H9 (cell line): ENCODE results near the gene FRY. TPM values are rescaled to one million over a fixed set of nuclear protein-coding genes. Genes with fewer than 3 reads are reported as not detected.

ENCODE experiments used
- DNase-seq: peaks from one replicate; pipeline ENCODE4 v3.0.0-alpha.2; 2017
- H2AFZ ChIP-seq: one replicate; pipeline ENCODE4 v1.6.1; 2013; ENCODE audit warnings: mild to moderate bottlenecking, low read length, control low read depth, moderate library complexity
- H2AK5ac ChIP-seq: 2 replicates; pipeline ENCODE4 v1.6.1; 2013; ENCODE audit warnings: low read length, control low read depth, mixed read lengths; ENCODE audit not compliant: insufficient read length
- H2BK120ac ChIP-seq: one replicate; pipeline ENCODE4 v1.6.1; 2013; ENCODE audit warnings: low read depth, mild to moderate bottlenecking, low read length, control low read depth, inconsistent platforms; ENCODE audit not compliant: poor library complexity, severe bottlenecking
- H2BK12ac ChIP-seq: 2 replicates; pipeline ENCODE4 v1.6.1; 2013; ENCODE audit warnings: low read length, control low read depth, mixed read lengths, low read depth; ENCODE audit not compliant: insufficient read length
- H2BK15ac ChIP-seq: 2 replicates; pipeline ENCODE4 v1.6.1; 2013; ENCODE audit warnings: low read depth, low read length, control low read depth
- H2BK20ac ChIP-seq: one replicate; pipeline ENCODE4 v1.6.1; 2013; ENCODE audit warnings: low read depth, mild to moderate bottlenecking, low read length, control low read depth, inconsistent platforms; ENCODE audit not compliant: poor library complexity, severe bottlenecking
- H2BK5ac ChIP-seq: 2 replicates; pipeline ENCODE4 v1.6.1; 2013; ENCODE audit warnings: low read length, control low read depth, mixed read lengths; ENCODE audit not compliant: insufficient read length
- H3K14ac ChIP-seq: 2 replicates; pipeline ENCODE4 v1.6.1; 2013; ENCODE audit warnings: low read length, control low read depth; ENCODE audit not compliant: insufficient read depth
- H3K18ac ChIP-seq: 2 replicates; pipeline ENCODE4 v1.6.1; 2013; ENCODE audit warnings: low read depth, mild to moderate bottlenecking, mixed read lengths, low read length, control low read depth; ENCODE audit not compliant: insufficient read length
- H3K23ac ChIP-seq: 2 replicates; pipeline ENCODE4 v1.6.1; 2013; ENCODE audit warnings: low read length, control low read depth, mixed read lengths, low read depth; ENCODE audit not compliant: insufficient read length
- H3K23me2 ChIP-seq: 2 replicates; pipeline ENCODE4 v1.6.1; 2013; ENCODE audit warnings: low read depth, mild to moderate bottlenecking, mixed read lengths, low read length, control low read depth; ENCODE audit not compliant: insufficient read length, poor library complexity, severe bottlenecking
- H3K27ac ChIP-seq: 2 replicates; pipeline ENCODE4 v1.5.1; 2013; ENCODE audit warnings: low read length, control low read depth, mixed read lengths, low read depth; ENCODE audit not compliant: insufficient read length
- H3K27me3 ChIP-seq: 2 replicates; pipeline ENCODE4 v1.6.1; 2013; ENCODE audit warnings: low read length, control low read depth, inconsistent platforms; ENCODE audit not compliant: insufficient read depth
- H3K4ac ChIP-seq: 2 replicates; pipeline ENCODE4 v1.6.1; 2013; ENCODE audit warnings: low read depth, mild to moderate bottlenecking, control low read depth, inconsistent platforms, low read length, moderate library complexity
- H3K4me1 ChIP-seq: 2 replicates; pipeline ENCODE4 v1.6.1; 2013; ENCODE audit warnings: low read length, control low read depth, inconsistent platforms; ENCODE audit not compliant: insufficient read depth
- H3K4me2 ChIP-seq: 2 replicates; pipeline ENCODE4 v1.6.1; 2013; ENCODE audit warnings: low read length, control low read depth, mixed read lengths; ENCODE audit not compliant: insufficient read length, insufficient read depth
- H3K56ac ChIP-seq: 2 replicates; pipeline ENCODE4 v1.6.1; 2013; ENCODE audit warnings: low read depth, mild to moderate bottlenecking, mixed read lengths, low read length, control low read depth; ENCODE audit not compliant: insufficient read length
- H3K79me1 ChIP-seq: 2 replicates; pipeline ENCODE4 v1.6.1; 2013; ENCODE audit warnings: low read depth, mild to moderate bottlenecking, moderate library complexity, low read length, control low read depth, inconsistent platforms; ENCODE audit not compliant: insufficient read depth, poor library complexity, severe bottlenecking
- H3K79me2 ChIP-seq: 2 replicates; pipeline ENCODE4 v1.6.1; 2013; ENCODE audit warnings: low read length, control low read depth, inconsistent platforms; ENCODE audit not compliant: insufficient read depth
- H3K9ac ChIP-seq: 2 replicates; pipeline ENCODE4 v1.6.1; 2013; ENCODE audit warnings: low read length, control low read depth, mixed read lengths; ENCODE audit not compliant: insufficient read length; ENCODE audit errors: extremely low read depth
- H3K9me3 ChIP-seq: one replicate; pipeline ENCODE4 v1.6.1; 2013; ENCODE audit warnings: low read depth, low read length, inconsistent platforms; ENCODE audit not compliant: control insufficient read depth
- H3T11ph ChIP-seq: one replicate; pipeline ENCODE4 v1.6.1; 2013; ENCODE audit warnings: mild to moderate bottlenecking, low read length, control low read depth, inconsistent platforms
- H4K20me1 ChIP-seq: one replicate; pipeline ENCODE4 v1.6.1; 2013; ENCODE audit not compliant: control insufficient read depth, insufficient read length, insufficient read depth
- H4K5ac ChIP-seq: 2 replicates; pipeline ENCODE4 v1.6.1; 2013; ENCODE audit warnings: low read depth, mild to moderate bottlenecking, mixed read lengths, low read length, control low read depth; ENCODE audit not compliant: insufficient read length
- H4K8ac ChIP-seq: replicated peaks from 2 replicates; pipeline ENCODE4 v1.6.1; 2013; ENCODE audit warnings: low read length, control low read depth, mixed read lengths, low read depth; ENCODE audit not compliant: insufficient read length
- H4K91ac ChIP-seq: 2 replicates; pipeline ENCODE4 v1.6.1; 2013; ENCODE audit warnings: low read depth, mild to moderate bottlenecking, moderate library complexity, mixed read lengths, low read length, control low read depth; ENCODE audit not compliant: insufficient read length
- H3K27ac Mint-ChIP-seq, 3 experiments: 2 replicates in 2 of 3; 3 replicates in 1 of 3; pipeline ENCODE4 v1.8.0; 2020 to 2021; ENCODE audit warnings: mixed read lengths in 3 of 3, mild to moderate bottlenecking in 1 of 3, moderate library complexity in 1 of 3
- H3K27me3 Mint-ChIP-seq: 2 replicates; pipeline ENCODE4 v1.8.0; 2021; ENCODE audit warnings: low read depth, mild to moderate bottlenecking, moderate library complexity, mixed read lengths
- H3K36me3 Mint-ChIP-seq, 3 experiments: 2 replicates in 2 of 3; 3 replicates in 1 of 3; pipeline ENCODE4 v1.8.0; 2020 to 2021; ENCODE audit warnings: low read depth in 3 of 3, mixed read lengths in 3 of 3; ENCODE audit not compliant: insufficient read depth in 1 of 3
- H3K4me1 Mint-ChIP-seq, 2 experiments: 2 replicates each; pipeline ENCODE4 v1.8.0; 2020; ENCODE audit warnings: mixed read lengths in 2 of 2
- H3K4me3 Mint-ChIP-seq, 2 experiments: 2 replicates in 1 of 2; 3 replicates in 1 of 2; pipeline ENCODE4 v1.8.0; 2020 to 2021; ENCODE audit warnings: mild to moderate bottlenecking in 2 of 2, mixed read lengths in 2 of 2, moderate library complexity in 1 of 2
- H3K9me3 Mint-ChIP-seq, 2 experiments: 2 replicates in 1 of 2; 3 replicates in 1 of 2; pipeline ENCODE4 v1.8.0; 2020; ENCODE audit warnings: mild to moderate bottlenecking in 2 of 2, mixed read lengths in 2 of 2, moderate library complexity in 1 of 2
- WGBS: extraction: QIAGEN DNeasy Blood & Tissue Kit; methylation state at CpG from one replicate; pipeline ENCODE4 v1.1.7; 2013; ENCODE audit warnings: missing lambda C conversion rate, low lambda C conversion rate, mixed read lengths; ENCODE audit not compliant: insufficient read length; ENCODE audit errors: extremely low coverage; 5-methylcytosine and 5-hydroxymethylcytosine counted together
- total RNA-seq: library from RNA; stranded (reverse); gene quantifications from 2 replicates; pipeline ENCODE4 v1.2.1, GENCODE V29; 2021
- TF ChIP-seq, protein P1 (sequence below): fragments of 200-600 bp; sonication (generic); conservative IDR thresholded peaks from 3 replicates; pipeline ENCODE4 v1.8.0; 2021; ENCODE audit warnings: antibody characterized with exemption, mild to moderate bottlenecking

The FRY gene
- total RNA-seq, 1 experiment from 2014 or later: 5.2 TPM

DNA sequence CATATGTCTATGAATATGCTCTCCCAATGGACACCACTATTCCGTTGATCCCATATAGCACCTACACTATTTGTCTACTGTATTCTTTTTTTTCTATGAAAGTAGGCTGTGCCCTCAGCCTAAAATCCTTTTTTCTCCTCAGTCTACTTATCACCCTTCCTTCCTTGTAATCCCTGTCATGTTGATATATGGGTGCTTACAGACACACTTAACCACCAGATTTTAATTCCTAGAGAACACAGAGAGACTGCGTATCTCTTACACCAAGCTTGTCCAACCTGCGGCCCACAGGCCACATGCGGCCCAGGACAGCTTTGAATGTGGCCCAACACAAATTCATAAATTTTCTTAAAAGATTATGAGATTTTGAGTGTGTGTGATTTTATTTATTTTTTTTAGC is 182.5 kb downstream of the FRY start:
- Histone ChIP-seq H4K91ac (no peak overlapping the region), H3K79me1 (no peaks in the 10 kb centered on the region), H3K4ac (no peak overlapping the region), H2BK15ac (no peak overlapping the region), H3K9ac (no peak overlapping the region), H3K27me3 (no peaks in the 10 kb centered on the region), H3K9me3 (no peaks in the 10 kb centered on the region), H2BK120ac (no peak overlapping the region), H4K5ac (no peak overlapping the region), H3K79me2 (no peaks in the 10 kb centered on the region), H3K56ac (no peak overlapping the region), H3K14ac (no peak overlapping the region), H2AFZ (no peak overlapping the region), H3T11ph (no peak overlapping the region), H2BK20ac (no peak overlapping the region), H2BK5ac (no peak overlapping the region), H2AK5ac (no peak overlapping the region), H4K8ac (no peak overlapping the region), H3K27ac (no peak overlapping the region), H3K23ac (no peak overlapping the region), H3K4me1 (no peaks in the 10 kb centered on the region), H3K18ac (no peak overlapping the region), H4K20me1 (no peaks in the 10 kb centered on the region), H3K4me2 (no peak overlapping the region), H3K23me2 (no peaks in the 10 kb centered on the region), H2BK12ac (no peak overlapping the region)
- no peaks in the 10 kb centered on the region for H3K9me3 Mint-ChIP-seq
- DNase-seq: no peak
- H3K4me3 Mint-ChIP-seq: no peak overlapping the region
- peaks cover 3 to 6% (median 4%) of the 10 kb centered on the region in 3 experiments; a peak in 3 of 7 replicates for H3K36me3 Mint-ChIP-seq
- WGBS: no CpG with 5 or more reads among the region's 4 CpGs
- H3K27me3 Mint-ChIP-seq: no peaks in the 10 kb centered on the region
- TF ChIP-seq, protein P1, sequence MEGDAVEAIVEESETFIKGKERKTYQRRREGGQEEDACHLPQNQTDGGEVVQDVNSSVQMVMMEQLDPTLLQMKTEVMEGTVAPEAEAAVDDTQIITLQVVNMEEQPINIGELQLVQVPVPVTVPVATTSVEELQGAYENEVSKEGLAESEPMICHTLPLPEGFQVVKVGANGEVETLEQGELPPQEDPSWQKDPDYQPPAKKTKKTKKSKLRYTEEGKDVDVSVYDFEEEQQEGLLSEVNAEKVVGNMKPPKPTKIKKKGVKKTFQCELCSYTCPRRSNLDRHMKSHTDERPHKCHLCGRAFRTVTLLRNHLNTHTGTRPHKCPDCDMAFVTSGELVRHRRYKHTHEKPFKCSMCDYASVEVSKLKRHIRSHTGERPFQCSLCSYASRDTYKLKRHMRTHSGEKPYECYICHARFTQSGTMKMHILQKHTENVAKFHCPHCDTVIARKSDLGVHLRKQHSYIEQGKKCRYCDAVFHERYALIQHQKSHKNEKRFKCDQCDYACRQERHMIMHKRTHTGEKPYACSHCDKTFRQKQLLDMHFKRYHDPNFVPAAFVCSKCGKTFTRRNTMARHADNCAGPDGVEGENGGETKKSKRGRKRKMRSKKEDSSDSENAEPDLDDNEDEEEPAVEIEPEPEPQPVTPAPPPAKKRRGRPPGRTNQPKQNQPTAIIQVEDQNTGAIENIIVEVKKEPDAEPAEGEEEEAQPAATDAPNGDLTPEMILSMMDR: no peak
- no peak overlapping the region for H3K27ac Mint-ChIP-seq
- peaks cover 2 to 4% of the 10 kb centered on the region in 2 experiments; a peak in 2 of 4 replicates for H3K4me1 Mint-ChIP-seq
